ENCODE data around the gene TMPRSS4.

DNA sequence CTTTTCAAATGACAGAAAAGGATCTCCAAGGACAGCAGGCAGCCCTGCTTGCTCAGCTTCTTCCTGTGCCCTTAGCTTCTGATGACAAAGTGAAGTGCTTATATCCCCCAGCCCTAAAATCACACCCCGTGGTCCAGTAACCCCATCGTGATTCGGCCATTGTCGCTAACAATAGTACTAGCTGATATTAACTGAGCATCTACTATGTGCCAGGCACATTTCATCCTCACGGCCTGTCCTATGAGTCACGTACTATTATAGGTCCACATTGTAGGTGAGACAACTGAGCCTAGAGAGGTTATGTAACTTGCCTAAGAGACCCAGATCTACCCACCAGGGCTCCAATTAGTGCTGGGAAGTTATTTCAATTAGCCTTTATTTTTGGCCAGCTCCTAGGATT, 69.7 kb downstream of the TMPRSS4 start:
- TF ChIP-seq EGR1 (conservative IDR thresholded peaks at IDR 0.05) = no peak
- TF ChIP-seq HNRNPH1 (optimal IDR thresholded peaks at IDR 0.05; ENCODE audit: low read depth, low read length) = no peak
- no peak for TF ChIP-seq GATAD2A (IDR thresholded peaks at IDR 0.05)
- no peak for TF ChIP-seq POLR2AphosphoS2 (IDR thresholded peaks at IDR 0.05; ENCODE audit: low read length)
- TF ChIP-seq, protein P1, sequence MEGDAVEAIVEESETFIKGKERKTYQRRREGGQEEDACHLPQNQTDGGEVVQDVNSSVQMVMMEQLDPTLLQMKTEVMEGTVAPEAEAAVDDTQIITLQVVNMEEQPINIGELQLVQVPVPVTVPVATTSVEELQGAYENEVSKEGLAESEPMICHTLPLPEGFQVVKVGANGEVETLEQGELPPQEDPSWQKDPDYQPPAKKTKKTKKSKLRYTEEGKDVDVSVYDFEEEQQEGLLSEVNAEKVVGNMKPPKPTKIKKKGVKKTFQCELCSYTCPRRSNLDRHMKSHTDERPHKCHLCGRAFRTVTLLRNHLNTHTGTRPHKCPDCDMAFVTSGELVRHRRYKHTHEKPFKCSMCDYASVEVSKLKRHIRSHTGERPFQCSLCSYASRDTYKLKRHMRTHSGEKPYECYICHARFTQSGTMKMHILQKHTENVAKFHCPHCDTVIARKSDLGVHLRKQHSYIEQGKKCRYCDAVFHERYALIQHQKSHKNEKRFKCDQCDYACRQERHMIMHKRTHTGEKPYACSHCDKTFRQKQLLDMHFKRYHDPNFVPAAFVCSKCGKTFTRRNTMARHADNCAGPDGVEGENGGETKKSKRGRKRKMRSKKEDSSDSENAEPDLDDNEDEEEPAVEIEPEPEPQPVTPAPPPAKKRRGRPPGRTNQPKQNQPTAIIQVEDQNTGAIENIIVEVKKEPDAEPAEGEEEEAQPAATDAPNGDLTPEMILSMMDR (IDR thresholded peaks at IDR 0.05 in 2 of 3, conservative IDR thresholded peaks at IDR 0.05 in 1 of 3; ENCODE audit: insufficient read depth in 2 of 3, low read depth in 1 of 3, low read length in 3 of 3) = no peak
- TF ChIP-seq SMC3 (conservative IDR thresholded peaks at IDR 0.05; ENCODE audit: insufficient read depth, low read depth, low read length) = no peak
- TF ChIP-seq, protein P2, sequence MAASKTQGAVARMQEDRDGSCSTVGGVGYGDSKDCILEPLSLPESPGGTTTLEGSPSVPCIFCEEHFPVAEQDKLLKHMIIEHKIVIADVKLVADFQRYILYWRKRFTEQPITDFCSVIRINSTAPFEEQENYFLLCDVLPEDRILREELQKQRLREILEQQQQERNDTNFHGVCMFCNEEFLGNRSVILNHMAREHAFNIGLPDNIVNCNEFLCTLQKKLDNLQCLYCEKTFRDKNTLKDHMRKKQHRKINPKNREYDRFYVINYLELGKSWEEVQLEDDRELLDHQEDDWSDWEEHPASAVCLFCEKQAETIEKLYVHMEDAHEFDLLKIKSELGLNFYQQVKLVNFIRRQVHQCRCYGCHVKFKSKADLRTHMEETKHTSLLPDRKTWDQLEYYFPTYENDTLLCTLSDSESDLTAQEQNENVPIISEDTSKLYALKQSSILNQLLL (CRISPR knock-in tag; IDR thresholded peaks at IDR 0.05; ENCODE audit: borderline replicate concordance) = no peak
- no peak for TF ChIP-seq MYC (IDR thresholded peaks at IDR 0.05; ENCODE audit: low read depth, low read length)
- no peak for TF ChIP-seq MYC (CRISPR knock-in tag; IDR thresholded peaks at IDR 0.05; ENCODE audit: borderline replicate concordance, low read depth)
- no peak for TF ChIP-seq ZNF445 (CRISPR knock-in tag; IDR thresholded peaks at IDR 0.05; ENCODE audit: low read depth)
- no peak for TF ChIP-seq TCF7 (IDR thresholded peaks at IDR 0.05; ENCODE audit: borderline replicate concordance)
